Measurements from ENCODE around the gene ECE1.

GRCh38 chr1:21212126-21212525 is 78.1 kb downstream of the ECE1 start:
- no peak for TF ChIP-seq CTCF (IDR thresholded peaks at IDR 0.05)
- no peak for TF ChIP-seq EP300 (IDR thresholded peaks at IDR 0.05; ENCODE audit: low read depth)
- no peak for TF ChIP-seq POLR2AphosphoS5 (IDR thresholded peaks at IDR 0.05)

Data from transverse colon (tissue), 4 donors.